ENCODE measurements around the gene CEP83. TPM values are rescaled to one million over a fixed set of nuclear protein-coding genes. Genes with fewer than 3 reads are reported as not detected.
"Not testable (repeated sequence)": the region's sequence is repeated elsewhere in the genome, so short reads cannot be mapped to it uniquely, and the experiment has no call there.

Gene CEP83
- total RNA-seq, 1 experiment from 2014 or later, result 28.9 TPM

- no TSS peak for BruUV-seq (replicated peaks)
- intact Hi-C loops (cut with micrococcal nuclease; ENCODE audit: unreplicated experiment), result loop anchor here (2.0 kb wide), 1 partner anchor 53 kb away; the partner anchor contains the start of gene CEP83
- H3K4me1 Mint-ChIP-seq (ENCODE audit: low read depth, unreplicated experiment), result no peaks in the 10 kb centered on the region
- CTCF ChIA-PET, result no interaction called here
- H3K4me3 Mint-ChIP-seq (ENCODE audit: low read depth, unreplicated experiment), result no peak overlapping the region
- H3K36me3 Mint-ChIP-seq (ENCODE audit: insufficient read depth, unreplicated experiment), result no peaks in the 10 kb centered on the region
- DNase-seq, result no peak
- no peaks in the 10 kb centered on the region for H3K9me3 Mint-ChIP-seq (ENCODE audit: low read depth, unreplicated experiment)
- H3K27ac Mint-ChIP-seq (ENCODE audit: unreplicated experiment), result no peak overlapping the region
- no peaks in the 10 kb centered on the region for H3K27me3 Mint-ChIP-seq (ENCODE audit: unreplicated experiment)
- no peak for TF ChIP-seq CTCF (IDR thresholded peaks at IDR 0.05; ENCODE audit: unreplicated experiment)
Measured at GRCh38 chr12:94405413-94406116, 54.1 kb downstream of the CEP83 start.

GRCh38 chr12:94404854-94405253, 54.8 kb downstream of the CEP83 start:
- no peaks in the 10 kb centered on the region for H3K36me3 Mint-ChIP-seq (ENCODE audit: insufficient read depth, unreplicated experiment)
- no peaks in the 10 kb centered on the region for H3K4me1 Mint-ChIP-seq (ENCODE audit: low read depth, unreplicated experiment)
- no peaks in the 10 kb centered on the region for H3K9me3 Mint-ChIP-seq (ENCODE audit: low read depth, unreplicated experiment)
- H3K4me3 Mint-ChIP-seq (ENCODE audit: low read depth, unreplicated experiment), result no peak overlapping the region
- CTCF ChIA-PET, result no interaction called here
- intact Hi-C loops (cut with micrococcal nuclease; ENCODE audit: unreplicated experiment), result loop anchor here (2.0 kb wide), 1 partner anchor 54 kb away; the partner anchor contains the start of gene CEP83
- no peak overlapping the region for H3K27ac Mint-ChIP-seq (ENCODE audit: unreplicated experiment)
- BruUV-seq (replicated peaks), result no TSS peak
- no peaks in the 10 kb centered on the region for H3K27me3 Mint-ChIP-seq (ENCODE audit: unreplicated experiment)
- DNase-seq, result no peak
- TF ChIP-seq CTCF (IDR thresholded peaks at IDR 0.05; ENCODE audit: unreplicated experiment), result no peak

- DNase-seq, result no peak
- intact Hi-C loops (cut with micrococcal nuclease; ENCODE audit: unreplicated experiment), result no loop called here
- no peaks in the 10 kb centered on the region for H3K9me3 Mint-ChIP-seq (ENCODE audit: low read depth, unreplicated experiment)
- TF ChIP-seq CTCF (IDR thresholded peaks at IDR 0.05; ENCODE audit: unreplicated experiment), result no peak
- CTCF ChIA-PET, result no interaction called here
- no peaks in the 10 kb centered on the region for H3K4me1 Mint-ChIP-seq (ENCODE audit: low read depth, unreplicated experiment)
- no peaks in the 10 kb centered on the region for H3K36me3 Mint-ChIP-seq (ENCODE audit: insufficient read depth, unreplicated experiment)
- H3K4me3 Mint-ChIP-seq (ENCODE audit: low read depth, unreplicated experiment), result no peak overlapping the region
- H3K27me3 Mint-ChIP-seq (ENCODE audit: unreplicated experiment), result no peaks in the 10 kb centered on the region
- no TSS peak for BruUV-seq (replicated peaks)
- no peak overlapping the region for H3K27ac Mint-ChIP-seq (ENCODE audit: unreplicated experiment)
Measured at GRCh38 chr12:94401326-94401725, 58.3 kb downstream of the CEP83 start.

GRCh38 chr12:94398685-94399084, 61.0 kb downstream of the CEP83 start:
- BruUV-seq (replicated peaks); H3K27me3 Mint-ChIP-seq (ENCODE audit: unreplicated experiment); H3K9me3 Mint-ChIP-seq (ENCODE audit: low read depth, unreplicated experiment); intact Hi-C loops (cut with micrococcal nuclease; ENCODE audit: unreplicated experiment); H3K4me3 Mint-ChIP-seq (ENCODE audit: low read depth, unreplicated experiment); H3K4me1 Mint-ChIP-seq (ENCODE audit: low read depth, unreplicated experiment); H3K27ac Mint-ChIP-seq (ENCODE audit: unreplicated experiment); CTCF ChIA-PET; DNase-seq; H3K36me3 Mint-ChIP-seq (ENCODE audit: insufficient read depth, unreplicated experiment): not testable (repeated sequence)

GRCh38 chr12:94397401-94397800, 62.3 kb downstream of the CEP83 start:
- no peak for DNase-seq
- H3K4me3 Mint-ChIP-seq (ENCODE audit: low read depth, unreplicated experiment), result no peak overlapping the region
- H3K27ac Mint-ChIP-seq (ENCODE audit: unreplicated experiment), result no peak overlapping the region
- no peaks in the 10 kb centered on the region for H3K27me3 Mint-ChIP-seq (ENCODE audit: unreplicated experiment)
- intact Hi-C loops (cut with micrococcal nuclease; ENCODE audit: unreplicated experiment), result no loop called here
- no TSS peak for BruUV-seq (replicated peaks)
- no peaks in the 10 kb centered on the region for H3K36me3 Mint-ChIP-seq (ENCODE audit: insufficient read depth, unreplicated experiment)
- no peaks in the 10 kb centered on the region for H3K9me3 Mint-ChIP-seq (ENCODE audit: low read depth, unreplicated experiment)
- no peaks in the 10 kb centered on the region for H3K4me1 Mint-ChIP-seq (ENCODE audit: low read depth, unreplicated experiment)
- CTCF ChIA-PET, result no interaction called here
- TF ChIP-seq CTCF (IDR thresholded peaks at IDR 0.05; ENCODE audit: unreplicated experiment), result no peak

GRCh38 chr12:94396014-94396413, 63.7 kb downstream of the CEP83 start:
- H3K9me3 Mint-ChIP-seq (ENCODE audit: low read depth, unreplicated experiment); BruUV-seq (replicated peaks); H3K4me1 Mint-ChIP-seq (ENCODE audit: low read depth, unreplicated experiment); DNase-seq; H3K27me3 Mint-ChIP-seq (ENCODE audit: unreplicated experiment); intact Hi-C loops (cut with micrococcal nuclease; ENCODE audit: unreplicated experiment); H3K4me3 Mint-ChIP-seq (ENCODE audit: low read depth, unreplicated experiment); H3K27ac Mint-ChIP-seq (ENCODE audit: unreplicated experiment); H3K36me3 Mint-ChIP-seq (ENCODE audit: insufficient read depth, unreplicated experiment): not testable (repeated sequence)
- CTCF ChIA-PET, result interaction anchor here (0.6 kb wide), 1 partner anchor 284 kb away, joined by 3 read pairs; no protein-coding TSS in a partner anchor

Measured in Calu3 (cell line).